Stimulated activated CD4-positive, alpha-beta T cell treated with anti-CD3 and anti-CD28 coated beads, Interleukin-2, amount 100 ng/mL, for 4 hours (primary cell): ENCODE data around the gene UBE2C.
"Not testable (repeated sequence)": the region's sequence is repeated elsewhere in the genome, so short reads cannot be mapped to it uniquely, and the experiment has no call there.

Source experiments
- DNase-seq: peaks from one replicate; pipeline ENCODE4 v3.0.0-alpha.2; 2020; ENCODE audit warnings: low read depth

UBE2C gene

GRCh38 chr20:45797955-45798354 lies 14.5 kb upstream of the UBE2C start:
- DNase-seq, result not testable (repeated sequence)

GRCh38 chr20:45798935-45799642 lies 13.4 kb upstream of the UBE2C start:
- DNase-seq, result peak; percentile 44

DNA sequence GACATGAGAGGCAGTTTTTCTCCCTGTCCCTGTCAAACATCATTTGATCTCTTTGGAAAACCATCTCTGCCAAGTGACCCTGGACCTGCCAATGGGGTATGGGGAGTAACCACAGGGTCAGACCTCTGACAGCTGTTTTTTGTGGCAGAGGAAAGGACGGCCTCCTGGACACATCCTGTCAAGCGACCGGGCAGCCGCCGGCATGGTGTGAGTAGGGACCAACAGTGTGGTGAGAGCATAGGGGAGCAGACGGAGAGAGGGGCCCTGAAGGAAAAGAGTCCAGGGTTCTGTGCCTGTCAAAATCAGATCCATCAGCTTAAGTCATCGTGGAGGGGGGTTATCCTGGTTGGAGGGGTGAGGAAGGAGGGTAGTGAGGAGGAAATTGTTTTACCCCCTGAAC lies 10.6 kb upstream of the UBE2C start:
- DNase-seq, result no peak

DNA sequence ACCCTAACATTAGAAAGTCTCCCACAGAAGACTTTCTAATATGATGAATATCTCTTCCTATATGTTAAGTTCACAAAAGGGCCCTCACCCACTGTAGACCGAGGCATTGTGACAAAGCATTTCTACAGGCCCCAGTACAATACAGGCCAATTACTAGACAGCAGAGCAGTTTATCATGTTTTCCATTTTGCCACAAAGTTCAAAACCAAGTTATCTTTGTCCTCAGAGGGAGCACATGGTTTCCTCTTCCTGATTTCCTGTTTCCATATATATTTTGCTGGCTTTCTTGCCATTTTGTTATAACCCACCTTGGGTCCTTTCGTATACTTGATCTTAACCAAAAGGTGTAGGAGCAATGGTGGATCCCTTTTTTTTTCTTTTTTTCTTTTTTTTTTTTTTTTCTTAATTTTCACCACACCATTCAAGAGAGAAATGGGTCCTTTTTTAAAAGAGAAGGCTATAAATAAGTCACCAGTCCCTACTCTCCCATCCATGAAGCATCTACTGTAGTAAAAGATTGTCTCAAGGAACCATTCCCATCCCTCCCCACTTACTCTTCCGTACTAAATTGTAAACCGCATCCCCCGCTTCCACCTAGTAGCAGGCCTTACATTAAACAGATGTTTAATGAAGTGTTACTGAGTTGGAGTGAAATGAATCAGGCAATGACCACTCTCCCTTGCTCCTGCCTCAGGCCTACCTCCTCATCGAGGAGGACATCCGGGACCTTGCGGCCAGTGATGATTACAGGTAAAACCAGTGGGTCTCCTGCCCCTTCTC lies 2.1 kb upstream of the UBE2C start:
- DNase-seq, result no peak

DNA sequence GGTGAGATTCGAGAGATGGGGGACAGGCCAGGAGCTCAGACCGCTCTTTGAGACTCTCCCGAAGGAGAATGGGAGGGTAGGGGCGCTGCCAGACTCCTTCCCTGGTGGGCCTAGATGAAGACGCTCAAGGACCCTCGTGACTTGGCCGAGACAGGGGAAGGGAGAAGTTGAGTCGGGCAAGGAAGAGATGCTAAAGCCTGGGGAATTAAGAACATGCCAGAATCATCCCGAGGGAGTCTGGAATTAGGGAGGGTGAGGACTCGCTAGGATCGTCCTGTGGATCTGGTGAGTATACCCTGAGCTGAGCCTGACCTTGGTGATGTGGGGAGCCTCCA lies 529 bp downstream of the UBE2C start:
- DNase-seq, result no peak

- no peak for DNase-seq
Measured at GRCh38 chr20:45813489-45813888, 1.0 kb downstream of the UBE2C start.

DNA sequence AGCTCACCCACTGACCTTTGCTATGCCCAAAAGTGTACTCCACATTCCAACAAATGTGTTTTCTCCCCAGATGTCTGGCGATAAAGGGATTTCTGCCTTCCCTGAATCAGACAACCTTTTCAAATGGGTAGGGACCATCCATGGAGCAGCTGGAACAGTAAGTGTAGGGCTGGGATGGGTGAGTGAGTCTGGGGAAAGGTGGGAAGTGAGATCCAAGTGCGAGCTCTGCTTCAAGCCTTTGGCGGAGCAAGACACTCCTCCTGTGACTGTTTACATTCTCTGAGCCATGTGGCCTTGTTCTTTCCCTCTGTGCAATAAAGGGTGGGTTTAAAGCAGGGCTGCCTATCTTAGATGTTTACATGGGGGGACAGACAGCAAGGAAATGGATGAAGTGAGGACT lies 1.9 kb downstream of the UBE2C start:
- no peak for DNase-seq

GRCh38 chr20:45816951-45817350 lies 4.5 kb downstream of the UBE2C start:
- no peak for DNase-seq

GRCh38 chr20:45817376-45818194 lies 5.1 kb downstream of the UBE2C start:
- DNase-seq, result no peak

DNA sequence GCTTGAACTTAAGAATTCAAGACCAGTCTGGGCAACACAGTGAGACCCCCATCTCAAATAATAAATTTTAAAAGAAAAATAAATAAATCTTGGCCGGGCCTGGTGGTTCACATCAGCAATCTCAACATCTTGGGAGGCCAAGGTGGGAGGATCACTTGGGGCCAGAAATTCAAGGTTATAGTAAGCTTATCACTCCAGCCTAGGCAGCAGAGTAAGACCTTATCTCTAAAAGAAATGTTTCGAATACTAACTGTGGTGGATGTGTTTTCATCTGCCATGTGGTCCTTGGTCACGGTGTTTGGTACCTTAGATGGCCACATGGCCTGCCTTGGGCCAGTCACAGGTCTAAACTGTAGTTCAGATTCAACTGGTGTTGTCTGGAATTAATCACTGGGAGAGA lies 5.8 kb downstream of the UBE2C start:
- no peak for DNase-seq

GRCh38 chr20:45819466-45819865 lies 7.0 kb downstream of the UBE2C start:
- DNase-seq, result no peak

GRCh38 chr20:45821947-45822346 lies 9.5 kb downstream of the UBE2C start:
- no peak for DNase-seq

- DNase-seq, result no peak
Measured at GRCh38 chr20:45822857-45823256, 10.4 kb downstream of the UBE2C start.

- DNase-seq, result peak; percentile 45
Measured at GRCh38 chr20:45823949-45824835, 11.7 kb downstream of the UBE2C start.

DNA sequence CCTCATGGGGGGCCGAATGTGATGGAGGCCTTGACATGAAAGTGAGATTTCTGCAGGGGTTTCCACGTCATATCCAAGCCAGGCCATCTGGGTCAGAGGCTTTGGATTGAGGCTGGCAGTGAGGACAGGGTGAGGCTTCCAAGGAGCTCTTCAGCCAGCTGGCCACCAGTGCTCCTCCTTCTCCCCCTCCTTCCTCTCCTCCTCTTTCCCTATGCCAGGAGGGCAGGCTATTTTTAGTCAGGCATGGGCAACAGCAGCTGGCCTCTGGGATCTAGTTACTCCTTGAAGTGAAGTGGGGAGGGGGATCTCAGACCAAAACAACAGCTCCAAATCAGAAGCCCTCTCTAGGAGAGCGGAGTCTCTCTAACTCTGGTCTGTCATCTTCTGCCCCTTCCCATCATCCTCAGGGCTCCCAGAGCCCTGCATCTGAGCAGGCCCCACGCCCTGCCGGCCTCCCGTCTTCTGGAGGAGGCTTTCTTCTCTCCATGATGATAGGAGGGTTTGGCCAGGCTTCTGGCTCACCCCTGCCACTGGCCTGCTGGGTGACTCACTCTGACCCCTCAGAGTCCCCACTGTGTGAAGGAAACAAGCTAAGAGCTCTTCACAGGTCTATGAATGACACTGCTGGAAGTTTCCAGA lies 14.1 kb downstream of the UBE2C start:
- no peak for DNase-seq

DNA sequence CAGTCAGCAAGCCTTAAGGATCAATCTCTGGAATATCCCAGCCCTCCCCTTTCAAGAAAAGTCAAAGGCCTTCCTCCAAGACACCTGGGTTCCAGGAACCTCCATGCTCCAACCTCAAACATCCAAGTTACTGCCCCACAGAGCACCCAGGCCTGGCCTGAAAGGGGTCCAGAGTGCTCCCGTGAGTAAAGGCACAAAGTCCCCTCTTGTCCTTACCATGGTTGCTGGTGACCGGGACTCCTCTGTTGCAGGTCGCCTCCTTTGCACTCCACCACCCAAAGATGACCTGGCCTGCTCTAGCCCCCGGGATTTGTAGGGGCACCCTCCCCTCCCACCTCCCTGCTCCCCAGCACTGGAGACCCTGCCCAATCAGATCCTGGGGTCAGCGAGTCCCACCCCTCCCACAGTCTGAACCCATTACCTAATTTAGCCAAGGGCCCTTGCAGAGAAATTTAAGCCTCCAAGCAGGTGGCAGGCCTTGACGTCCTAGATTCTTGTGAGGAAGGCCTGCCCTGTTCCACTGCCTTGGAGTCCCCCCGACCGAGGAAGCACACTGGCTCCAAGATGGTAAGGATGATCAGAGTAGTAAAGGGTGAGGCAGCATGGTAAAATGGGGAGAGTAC lies 14.7 kb downstream of the UBE2C start, which contains the start of gene TNNC2:
TSS of gene TNNC2 (minus strand) at position 283 of the 623 bp plus-strand sequence. CDS start at position 219, 64 bp downstream.
- DNase-seq, result no peak

- DNase-seq, result no peak
Measured at GRCh38 chr20:45827712-45828111, 15.3 kb downstream of the UBE2C start.

- DNase-seq, result no peak
Measured at GRCh38 chr20:45828589-45828988, 16.1 kb downstream of the UBE2C start.

DNA sequence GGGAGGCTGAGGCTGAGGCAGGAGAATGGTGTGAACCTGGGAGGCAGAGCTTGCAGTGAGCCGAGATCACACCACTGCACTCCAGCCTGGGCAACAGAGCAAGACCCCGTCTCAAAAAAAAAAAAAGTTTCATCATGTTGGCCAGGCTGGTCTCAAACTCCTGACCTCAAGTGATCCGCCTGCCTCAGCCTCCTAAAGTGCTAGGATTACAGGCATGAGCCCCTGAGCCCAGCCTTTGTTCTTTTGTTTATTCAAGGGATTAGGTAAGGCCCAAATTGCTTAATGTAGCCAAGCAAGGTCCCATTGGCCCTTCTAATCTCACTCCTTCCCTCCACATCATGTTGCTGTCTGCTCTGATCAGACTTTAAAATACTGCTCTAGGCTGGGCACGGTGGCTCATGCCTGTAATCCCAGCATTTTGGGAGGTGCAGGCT lies 17.2 kb downstream of the UBE2C start:
- DNase-seq, result not testable (repeated sequence)

DNA sequence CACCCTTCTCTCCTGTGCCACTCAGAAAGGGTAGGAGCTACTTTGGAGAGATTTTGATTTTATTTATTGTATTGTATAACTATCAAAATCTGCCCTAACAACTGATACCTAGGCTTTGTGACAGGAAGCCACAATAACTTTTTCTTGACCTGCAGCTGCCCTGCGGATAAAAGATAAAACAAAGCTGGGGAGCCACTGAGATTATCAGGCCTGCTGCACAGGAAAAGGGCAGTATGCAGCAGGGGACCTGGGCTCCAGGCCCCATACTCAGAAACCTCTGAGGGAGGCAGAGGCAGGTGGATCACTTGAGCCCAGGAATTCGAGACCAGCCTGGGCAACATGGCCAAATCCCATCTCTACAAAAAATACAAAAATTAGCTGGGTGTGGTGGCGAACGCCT lies 20.2 kb downstream of the UBE2C start:
- DNase-seq, result no peak
